Activated CD8-positive, alpha-beta memory T cell treated with anti-CD3 and anti-CD28 coated beads, Interleukin-2, amount 10 ng/mL, durations not matched to agents 7 days and 5 days (primary cell): Measurements from ENCODE around the gene FSD1. TPM values are rescaled to one million over a fixed set of nuclear protein-coding genes. Genes with fewer than 3 reads are reported as not detected.
"Not testable (repeated sequence)": the region's sequence is repeated elsewhere in the genome, so short reads cannot be mapped to it uniquely, and the experiment has no call there.

Source experiments
- ATAC-seq: fragments of 150-1000 bp; cut with Tn5 transposase; one replicate; pipeline ENCODE4 v1.10.0; 2021; ENCODE audit warnings: moderate library complexity
- CTCF ChIA-PET: fragments of 350-600 bp; sonication (Branson Sonifier 250); formaldehyde crosslinking; loops from one replicate; lab custom pipeline; 2021; ENCODE audit warnings: antibody characterized with exemption; lab: Charles Lee
- DNase-seq: peaks from one replicate; pipeline ENCODE4 v3.0.0-alpha.2; 2020
- H3K27ac Mint-ChIP-seq: one replicate; pipeline ENCODE4 v1.8.0; 2021; ENCODE audit warnings: mild to moderate bottlenecking, mixed read lengths
- H3K27me3 Mint-ChIP-seq: one replicate; pipeline ENCODE4 v1.8.0; 2021; ENCODE audit warnings: mixed read lengths
- H3K36me3 Mint-ChIP-seq: one replicate; pipeline ENCODE4 v1.8.0; 2021; ENCODE audit warnings: mild to moderate bottlenecking, mixed read lengths
- H3K4me1 Mint-ChIP-seq: one replicate; pipeline ENCODE4 v1.8.0; 2021; ENCODE audit warnings: mixed read lengths
- H3K4me3 Mint-ChIP-seq: one replicate; pipeline ENCODE4 v1.8.0; 2021; ENCODE audit warnings: mild to moderate bottlenecking, moderate library complexity, mixed read lengths
- H3K9me3 Mint-ChIP-seq: one replicate; pipeline ENCODE4 v1.8.0; 2022; ENCODE audit warnings: low read depth, mixed read lengths
- total RNA-seq, 2 experiments: library from RNA; stranded (reverse); gene quantifications; one replicate each; pipeline ENCODE4 v1.2.3, GENCODE V29; 2021

The FSD1 gene
- total RNA-seq, 2 experiments from 2014 or later, result 24.7 to 30.6 TPM

DNA sequence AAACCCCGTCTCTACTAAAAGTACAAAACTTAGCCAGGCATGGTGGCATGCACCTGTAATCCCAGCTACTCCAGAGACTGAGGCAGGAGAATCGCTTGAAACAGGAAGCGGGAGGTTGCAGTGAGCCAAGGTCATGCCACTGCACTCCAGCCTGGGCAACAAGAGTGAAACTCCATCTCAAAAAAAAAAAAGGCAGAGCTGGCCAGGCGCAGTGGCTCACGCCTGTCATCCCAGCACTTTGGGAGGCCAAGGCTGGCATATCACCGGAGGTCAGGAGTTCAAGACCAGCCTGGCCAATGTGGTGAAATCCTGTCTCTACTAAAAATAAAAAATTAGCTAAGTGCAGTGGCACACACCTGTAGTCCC, 30.1 kb upstream of the FSD1 start:
- CTCF ChIA-PET, result interaction anchor here (1.0 kb wide), 1 partner anchor 19 kb away, joined by 3 read pairs; no protein-coding TSS in a partner anchor
- Mint-ChIP-seq H3K27me3 (peaks cover 14% of the 10 kb centered on the region), H3K36me3 (peaks cover 16% of the 10 kb centered on the region)
- ATAC-seq, H3K4me1 Mint-ChIP-seq, DNase-seq, H3K27ac Mint-ChIP-seq, H3K9me3 Mint-ChIP-seq, H3K4me3 Mint-ChIP-seq: not testable (repeated sequence)

DNA sequence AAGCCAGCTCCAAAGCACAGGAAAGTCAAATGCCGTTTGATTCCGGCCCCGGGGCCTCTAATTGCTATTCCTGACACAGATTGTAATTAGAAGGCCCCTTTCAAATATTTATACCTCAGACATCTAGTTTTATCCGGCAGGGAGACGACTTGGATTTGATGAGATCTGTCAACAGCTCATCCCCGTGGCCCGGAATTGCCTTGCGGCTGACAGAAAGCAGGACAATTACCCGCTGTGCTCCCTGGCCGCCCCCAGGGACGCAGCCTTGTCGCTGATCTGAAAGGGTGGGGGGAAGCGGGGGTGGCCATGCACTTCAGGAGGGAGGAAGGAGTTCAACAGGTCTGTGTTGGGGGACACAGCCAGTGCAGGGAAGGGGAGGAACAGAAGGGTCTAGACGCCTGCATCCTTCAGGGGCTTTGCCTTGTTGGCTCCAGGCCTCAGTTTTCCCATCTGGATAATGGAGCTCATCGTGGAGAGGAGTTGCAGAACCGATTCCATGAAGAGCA, 27.2 kb upstream of the FSD1 start:
- Mint-ChIP-seq H3K9me3 (no peaks in the 10 kb centered on the region), H3K4me1 (peaks cover 4% of the 10 kb centered on the region), H3K27ac (no peak overlapping the region), H3K36me3 (peaks cover under 1% of the 10 kb centered on the region), H3K27me3 (peaks cover 30% of the 10 kb centered on the region), H3K4me3 (no peak overlapping the region)
- CTCF ChIA-PET, result interaction anchor here (1.6 to 2.6 kb wide), 2 partner anchors 9 to 75 kb away, joined by 4 to 10 read pairs; no protein-coding TSS in a partner anchor
- ATAC-seq, result no peak
- DNase-seq, result no peak

DNA sequence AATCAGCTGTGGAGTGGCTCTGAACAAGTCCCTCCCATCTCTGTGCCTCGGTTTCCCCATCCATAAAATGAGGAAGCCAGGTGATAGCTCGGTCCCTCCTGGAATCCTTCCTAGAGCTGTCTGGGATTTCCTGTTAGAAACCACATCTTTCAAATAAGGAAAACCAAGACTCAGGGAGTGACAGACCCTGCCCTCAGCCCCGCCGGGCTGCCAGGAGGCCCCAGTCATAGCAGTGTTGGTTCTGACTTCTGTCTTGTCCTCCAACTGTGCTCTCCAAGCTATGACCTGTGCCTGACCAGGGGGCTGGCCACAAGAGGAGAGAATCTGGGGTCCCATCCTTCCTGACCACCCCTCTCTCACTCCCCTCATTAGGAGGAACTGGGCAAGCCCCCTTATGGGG, 26.4 kb upstream of the FSD1 start:
- Mint-ChIP-seq H3K4me3 (no peak overlapping the region), H3K36me3 (no peaks in the 10 kb centered on the region), H3K9me3 (no peaks in the 10 kb centered on the region), H3K4me1 (peaks cover 4% of the 10 kb centered on the region), H3K27ac (no peak overlapping the region), H3K27me3 (peaks cover 33% of the 10 kb centered on the region)
- CTCF ChIA-PET, result interaction anchor here (1.1 to 1.6 kb wide), 2 partner anchors 10 to 11 kb away, joined by 4 read pairs; no protein-coding TSS in a partner anchor
- no peak for ATAC-seq
- no peak for DNase-seq

DNA sequence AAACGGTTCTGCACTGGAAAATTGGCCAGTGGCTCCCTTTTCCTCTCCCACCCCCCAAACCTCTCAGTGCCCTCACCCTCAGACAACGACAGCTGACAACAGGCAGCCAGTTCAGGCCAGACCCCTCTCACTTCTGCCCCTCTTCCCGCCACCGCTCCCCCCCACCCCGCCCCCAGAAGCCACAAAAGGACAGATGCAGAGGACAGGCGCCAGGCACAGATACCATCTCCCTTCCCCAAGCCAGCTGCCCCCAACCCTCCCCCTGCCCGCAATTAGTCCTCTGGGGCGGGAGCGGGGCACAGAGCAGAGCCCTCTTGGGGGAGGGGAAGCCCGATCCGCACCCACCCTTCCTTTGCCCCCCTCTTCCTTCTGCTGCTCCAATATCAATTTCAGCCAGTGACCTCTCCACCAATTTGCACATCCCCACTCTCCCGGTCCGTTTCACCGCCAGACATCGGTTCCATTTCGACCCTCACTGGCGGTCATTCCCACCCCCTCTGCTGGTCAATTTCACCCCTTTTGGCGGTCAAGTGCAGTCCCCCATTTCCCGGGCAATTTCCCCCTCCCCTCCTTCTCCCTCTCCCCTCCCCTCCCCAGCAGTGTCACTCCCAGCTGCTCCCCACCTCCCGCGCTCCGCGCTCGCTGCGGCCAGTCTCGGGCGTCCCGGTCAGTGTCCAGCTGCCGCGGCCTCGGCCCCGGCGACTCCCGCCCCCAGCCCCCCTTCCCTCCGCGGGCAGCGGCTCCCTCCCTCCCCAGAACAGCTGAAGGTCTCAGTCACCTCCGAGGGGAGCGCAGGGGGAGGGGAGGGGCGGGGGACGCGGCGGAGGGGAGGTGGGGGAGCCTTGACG, 25.8 kb upstream of the FSD1 start, which contains the start of gene SHD:
Gene SHD (plus strand): TSS at position 848 of the 848 bp plus-strand sequence. CDS start 798 bp downstream, outside the sequence.
- CTCF ChIA-PET, result interaction anchor here (1.1 to 1.8 kb wide), 3 partner anchors 11 to 12 kb away, joined by 4 to 10 read pairs (median 4); no protein-coding TSS in a partner anchor
- Mint-ChIP-seq H3K27ac (no peak within 1 kb of the TSS), H3K4me1 (peaks cover 4% of the 10 kb centered on the region), H3K36me3 (no peaks in the 10 kb centered on the region), H3K9me3 (no peaks in the 10 kb centered on the region), H3K4me3 (no peak within 1 kb of the TSS), H3K27me3 (peaks cover 35% of the 10 kb centered on the region)
- ATAC-seq, result no peak
- no peak for DNase-seq

DNA sequence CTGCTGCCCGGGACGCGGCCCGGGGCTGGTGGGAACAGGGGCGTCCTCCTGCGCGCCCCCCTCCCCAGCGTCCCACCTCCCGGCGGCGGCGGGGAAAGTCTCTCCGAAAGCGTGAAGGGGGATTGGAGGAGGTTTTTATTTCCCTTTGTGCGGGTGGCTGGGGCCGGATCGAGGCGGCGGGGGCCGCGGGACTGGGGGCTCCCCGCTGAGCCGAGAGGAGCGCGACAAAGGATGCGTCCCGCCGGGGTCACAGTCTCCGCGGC, 25.2 kb upstream of the FSD1 start:
- Mint-ChIP-seq H3K4me3 (no peak overlapping the region), H3K27me3 (peaks cover 35% of the 10 kb centered on the region), H3K36me3 (no peaks in the 10 kb centered on the region), H3K4me1 (peaks cover 4% of the 10 kb centered on the region), H3K27ac (no peak overlapping the region), H3K9me3 (no peaks in the 10 kb centered on the region)
- ATAC-seq (no peak), DNase-seq (no peak)
- CTCF ChIA-PET, result interaction anchor here (1.8 kb wide), 1 partner anchor 12 kb away, joined by 10 read pairs; no protein-coding TSS in a partner anchor

DNA sequence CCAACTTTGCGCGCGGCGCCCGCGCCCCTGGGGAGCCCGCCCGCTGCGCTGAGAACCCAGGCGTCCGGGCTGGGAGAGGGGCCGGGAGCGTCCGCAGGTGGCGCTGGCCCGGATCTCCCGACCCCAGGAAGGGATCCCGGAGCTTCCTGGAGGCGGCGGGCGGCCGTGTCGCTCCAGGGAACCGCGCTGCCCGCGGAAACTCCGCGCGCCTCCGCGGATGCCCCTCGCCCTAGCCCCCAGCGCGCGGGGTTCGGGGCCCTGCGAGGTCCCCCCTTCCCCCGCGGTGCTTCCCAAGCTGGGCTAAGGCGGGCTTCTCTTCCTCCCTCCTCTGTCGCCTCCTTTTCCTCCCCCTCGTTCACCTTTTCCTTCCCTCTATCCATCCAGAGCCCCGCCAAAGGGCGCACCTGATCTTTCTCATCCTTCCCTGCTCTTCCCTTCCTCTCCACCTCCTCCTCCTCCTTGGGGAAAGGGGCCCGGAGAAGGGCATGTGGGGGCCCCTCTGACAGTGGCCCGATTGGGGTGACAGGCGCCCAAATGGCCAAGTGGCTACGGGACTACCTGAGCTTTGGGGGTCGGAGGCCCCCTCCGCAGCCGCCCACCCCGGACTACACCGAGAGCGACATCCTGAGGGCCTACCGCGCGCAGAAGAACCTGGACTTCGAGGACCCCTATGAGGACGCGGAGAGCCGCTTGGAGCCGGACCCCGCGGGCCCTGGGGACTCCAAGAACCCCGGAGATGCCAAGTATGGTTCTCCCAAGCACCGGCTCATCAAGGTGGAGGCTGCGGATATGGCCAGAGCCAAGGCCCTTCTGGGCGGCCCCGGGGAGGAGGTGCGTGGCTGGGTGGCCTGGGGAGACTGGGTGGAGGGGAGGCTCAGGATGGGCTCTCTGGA, 24.6 kb upstream of the FSD1 start:
- CTCF ChIA-PET, result interaction anchor here (1.8 kb wide), 1 partner anchor 12 kb away, joined by 10 read pairs; no protein-coding TSS in a partner anchor
- no peak for ATAC-seq

DNA sequence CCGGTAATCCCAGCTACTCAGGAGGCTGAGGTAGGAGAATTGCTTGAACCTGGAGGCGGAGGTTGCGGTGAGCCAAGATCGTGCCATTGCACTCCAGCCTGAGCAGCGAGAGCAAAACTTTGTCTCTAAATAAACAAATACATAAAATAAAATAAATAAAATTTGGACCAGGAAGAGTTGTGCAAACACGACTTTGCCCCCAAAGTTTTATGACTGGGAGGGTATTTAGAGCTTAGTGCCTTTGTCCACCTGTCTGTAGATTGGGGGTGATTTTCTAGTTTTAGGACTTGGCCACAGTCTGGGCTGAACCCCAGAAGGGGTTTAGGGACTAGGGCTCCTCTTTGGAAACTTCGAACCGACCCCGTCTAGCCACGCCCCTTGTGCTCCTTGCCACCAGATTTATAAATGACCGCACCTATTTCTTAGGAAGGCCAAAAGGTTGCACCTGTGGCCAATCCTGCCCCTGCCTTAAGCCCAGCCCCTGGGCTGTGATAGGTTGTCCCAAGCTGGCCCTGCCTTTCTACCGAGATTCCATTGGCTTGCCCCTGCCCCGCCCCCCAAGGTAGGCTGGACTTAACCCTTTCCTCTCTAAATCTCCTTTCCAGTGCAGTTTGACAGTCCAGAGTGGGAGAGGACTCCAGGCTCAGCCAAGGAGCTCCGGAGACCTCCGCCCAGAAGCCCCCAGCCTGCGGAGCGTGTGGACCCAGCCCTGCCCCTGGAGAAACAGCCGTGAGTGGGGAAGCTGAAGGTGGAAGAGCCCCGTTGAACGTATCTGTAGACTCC, 20.0 kb upstream of the FSD1 start:
- Mint-ChIP-seq H3K27ac (no peak overlapping the region), H3K9me3 (no peaks in the 10 kb centered on the region), H3K4me3 (no peak overlapping the region), H3K36me3 (no peaks in the 10 kb centered on the region), H3K4me1 (peaks cover 2% of the 10 kb centered on the region), H3K27me3 (peaks cover 21% of the 10 kb centered on the region)
- ATAC-seq (no peak), DNase-seq (no peak)
- CTCF ChIA-PET, result interaction anchor here (0.7 to 1.9 kb wide), 3 partner anchors 17 to 241 kb away, joined by 3 to 8 read pairs (median 6); no protein-coding TSS in a partner anchor

More for the DNA sequence above, 24.6 kb upstream of the FSD1 start:
- Mint-ChIP-seq H3K4me1 (peaks cover 4% of the 10 kb centered on the region), H3K27ac (no peak overlapping the region), H3K9me3 (no peaks in the 10 kb centered on the region), H3K27me3 (peaks cover 35% of the 10 kb centered on the region), H3K36me3 (no peaks in the 10 kb centered on the region), H3K4me3 (no peak overlapping the region)
- DNase-seq, result no peak

DNA sequence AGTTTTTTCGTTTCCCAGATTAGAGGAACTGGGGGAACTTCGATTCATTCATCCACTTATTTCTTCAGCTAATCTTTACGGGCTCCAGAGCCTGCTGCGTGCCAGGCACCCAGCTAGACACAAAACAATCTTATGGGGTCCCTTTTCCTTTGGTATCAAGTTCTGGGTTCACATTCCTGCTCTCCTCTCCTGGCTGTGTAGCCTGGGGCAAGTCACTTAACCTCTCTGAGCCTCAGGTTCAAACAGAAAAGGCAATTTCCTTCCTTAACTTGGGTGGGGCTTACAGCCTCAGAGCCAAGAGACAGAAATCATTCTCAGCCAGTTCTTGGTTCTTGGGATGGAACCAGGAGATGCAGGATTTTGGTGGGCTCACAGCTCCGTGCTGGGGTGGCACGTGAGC, 19.4 kb upstream of the FSD1 start:
- H3K9me3 Mint-ChIP-seq, result no peaks in the 10 kb centered on the region
- no peak overlapping the region for H3K4me3 Mint-ChIP-seq
- ATAC-seq (no peak), DNase-seq (no peak)
- H3K27ac Mint-ChIP-seq, result no peak overlapping the region
- no peaks in the 10 kb centered on the region for H3K4me1 Mint-ChIP-seq
- H3K27me3 Mint-ChIP-seq, result peaks cover 17% of the 10 kb centered on the region
- CTCF ChIA-PET, result interaction anchor here (0.7 to 1.9 kb wide), 2 partner anchors 18 to 240 kb away, joined by 3 to 8 read pairs; no protein-coding TSS in a partner anchor
- H3K36me3 Mint-ChIP-seq, result no peaks in the 10 kb centered on the region

DNA sequence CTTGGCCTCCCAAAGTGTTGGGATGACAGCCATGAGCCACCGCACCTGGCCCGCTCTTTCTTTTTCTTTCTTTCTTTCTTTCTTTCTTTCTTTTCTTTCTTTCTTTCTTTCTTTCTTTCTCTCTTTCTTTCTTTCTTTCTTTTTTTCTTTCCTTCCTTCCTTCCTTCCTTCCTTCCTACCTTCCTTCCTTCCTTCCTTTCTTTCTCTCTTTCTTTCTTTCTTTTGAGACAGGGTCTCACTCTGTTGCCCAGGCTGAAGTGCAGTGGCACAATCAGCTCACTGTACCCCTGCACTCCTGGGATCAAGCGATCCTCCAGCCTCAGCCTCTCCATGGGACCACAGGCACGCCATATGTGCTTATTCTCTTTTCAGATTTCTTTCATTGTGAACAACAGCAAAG, 18.3 kb upstream of the FSD1 start:
- DNase-seq, H3K36me3 Mint-ChIP-seq, H3K27me3 Mint-ChIP-seq, H3K9me3 Mint-ChIP-seq, H3K27ac Mint-ChIP-seq, H3K4me1 Mint-ChIP-seq, H3K4me3 Mint-ChIP-seq, ATAC-seq: not testable (repeated sequence)
- CTCF ChIA-PET, result interaction anchor here (0.6 kb wide), 1 partner anchor 137 kb away, joined by 4 read pairs; no protein-coding TSS in a partner anchor

DNA sequence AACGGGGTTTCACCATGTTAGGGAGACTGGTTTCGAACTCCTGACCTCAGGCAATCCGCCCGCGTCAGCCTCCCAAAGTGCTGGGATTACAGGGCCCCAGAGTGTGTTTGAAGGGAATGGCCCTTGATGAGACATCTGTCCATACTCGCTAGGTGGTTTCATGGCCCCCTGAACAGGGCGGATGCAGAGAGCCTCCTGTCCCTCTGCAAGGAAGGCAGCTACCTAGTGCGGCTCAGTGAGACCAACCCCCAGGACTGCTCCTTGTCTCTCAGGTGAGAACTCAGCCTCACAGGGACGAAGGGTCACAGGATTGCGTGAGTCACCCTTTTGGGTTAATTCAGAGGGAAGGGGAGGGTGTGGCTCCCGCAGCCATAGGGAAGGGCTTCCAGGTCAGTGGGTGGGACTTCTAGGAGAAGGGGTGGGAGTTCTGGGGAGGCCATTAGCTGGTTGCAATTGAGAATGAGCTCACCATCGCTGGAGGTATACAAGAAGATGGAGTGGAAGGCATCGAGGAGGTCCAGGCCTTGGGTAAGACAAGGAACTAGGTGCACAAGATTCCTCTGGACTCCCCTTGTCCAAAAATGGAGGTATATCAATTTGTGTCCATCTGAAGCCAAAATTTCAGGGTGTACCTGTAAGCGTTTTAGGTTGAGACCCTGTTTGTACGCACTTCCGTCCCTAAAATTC, 16.2 kb upstream of the FSD1 start:
- Mint-ChIP-seq H3K36me3 (no peaks in the 10 kb centered on the region), H3K4me3 (no peak overlapping the region), H3K27ac (no peak overlapping the region), H3K4me1 (no peaks in the 10 kb centered on the region), H3K27me3 (peaks cover under 1% of the 10 kb centered on the region), H3K9me3 (no peaks in the 10 kb centered on the region)
- ATAC-seq (no peak), DNase-seq (no peak)
- CTCF ChIA-PET, result no interaction called here

DNA sequence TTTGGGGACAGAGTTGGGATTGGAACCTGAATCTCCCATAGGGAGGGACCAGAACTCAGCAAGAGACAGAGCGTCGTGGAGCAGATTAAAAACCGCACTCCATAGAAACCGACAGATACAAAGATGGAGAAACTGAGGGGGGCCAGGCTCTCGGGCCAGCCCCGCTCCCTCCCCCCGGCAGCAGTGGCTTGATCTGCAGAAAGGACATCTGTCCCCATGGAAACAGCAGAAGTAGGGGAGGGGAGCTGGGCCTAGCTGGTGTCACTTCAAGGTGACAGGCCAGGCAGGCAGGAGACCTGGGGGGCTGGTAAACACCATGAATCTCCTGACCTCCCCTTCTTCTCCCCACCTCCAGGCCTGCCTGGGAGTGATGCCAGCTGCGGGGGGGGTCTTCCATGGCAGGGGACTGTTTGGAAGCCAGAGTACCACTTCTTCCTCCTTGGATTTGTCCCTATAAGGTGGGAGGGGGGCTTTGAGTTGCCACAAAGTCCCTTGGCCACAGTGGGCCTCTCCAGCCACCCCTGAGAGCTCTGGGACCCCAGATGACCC, 13.1 kb upstream of the FSD1 start:
- CTCF ChIA-PET, result no interaction called here
- Mint-ChIP-seq H3K36me3 (no peaks in the 10 kb centered on the region), H3K4me3 (no peak overlapping the region), H3K4me1 (no peaks in the 10 kb centered on the region), H3K9me3 (no peaks in the 10 kb centered on the region), H3K27ac (no peak overlapping the region), H3K27me3 (no peaks in the 10 kb centered on the region)
- DNase-seq (no peak), ATAC-seq (no peak)

DNA sequence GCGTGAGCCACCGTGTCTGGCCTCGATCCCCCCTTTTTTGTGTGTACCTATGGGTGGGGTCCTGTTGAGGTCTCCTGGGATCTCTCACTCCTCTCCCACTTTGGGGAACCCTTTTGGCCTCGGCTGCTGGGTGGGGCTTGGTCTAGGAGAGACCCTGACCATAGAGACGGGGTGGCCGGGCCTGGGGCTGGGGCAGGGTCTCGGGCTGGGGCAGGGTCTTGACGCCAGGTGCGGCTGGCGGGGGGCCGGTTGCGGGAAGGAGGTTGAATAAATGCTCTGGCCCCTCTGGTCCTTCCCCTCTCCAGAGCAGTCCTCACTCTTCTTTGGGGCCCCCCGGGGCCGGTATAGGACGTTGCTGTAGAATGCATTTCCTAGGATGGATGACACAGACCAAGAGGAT, 11.9 kb upstream of the FSD1 start:
- no peaks in the 10 kb centered on the region for H3K4me1 Mint-ChIP-seq
- CTCF ChIA-PET, result interaction anchor here (0.8 kb wide), 1 partner anchor 808 kb away, joined by 3 read pairs; no protein-coding TSS in a partner anchor
- no peaks in the 10 kb centered on the region for H3K9me3 Mint-ChIP-seq
- DNase-seq, result no peak
- ATAC-seq, result no peak
- no peaks in the 10 kb centered on the region for H3K36me3 Mint-ChIP-seq
- no peak overlapping the region for H3K4me3 Mint-ChIP-seq
- no peaks in the 10 kb centered on the region for H3K27me3 Mint-ChIP-seq
- H3K27ac Mint-ChIP-seq, result no peak overlapping the region
